Measurements from ENCODE around the gene RERG. TPM values are rescaled to one million over a fixed set of nuclear protein-coding genes. Genes with fewer than 3 reads are reported as not detected.
A peak's percentile ranks its signal among the peaks of the same experiment; 100 is the strongest.
"Not testable (repeated sequence)": the region's sequence is repeated elsewhere in the genome, so short reads cannot be mapped to it uniquely, and the experiment has no call there.

The RERG gene
- total RNA-seq, 4 donors from 2014 or later: 9.6 to 84.4 (median 36.4) TPM

- DNase-seq (ENCODE audit: low spot score) (no peak), ATAC-seq (ENCODE audit: low FRiP score) (no peak)
- TF ChIP-seq, protein P1, sequence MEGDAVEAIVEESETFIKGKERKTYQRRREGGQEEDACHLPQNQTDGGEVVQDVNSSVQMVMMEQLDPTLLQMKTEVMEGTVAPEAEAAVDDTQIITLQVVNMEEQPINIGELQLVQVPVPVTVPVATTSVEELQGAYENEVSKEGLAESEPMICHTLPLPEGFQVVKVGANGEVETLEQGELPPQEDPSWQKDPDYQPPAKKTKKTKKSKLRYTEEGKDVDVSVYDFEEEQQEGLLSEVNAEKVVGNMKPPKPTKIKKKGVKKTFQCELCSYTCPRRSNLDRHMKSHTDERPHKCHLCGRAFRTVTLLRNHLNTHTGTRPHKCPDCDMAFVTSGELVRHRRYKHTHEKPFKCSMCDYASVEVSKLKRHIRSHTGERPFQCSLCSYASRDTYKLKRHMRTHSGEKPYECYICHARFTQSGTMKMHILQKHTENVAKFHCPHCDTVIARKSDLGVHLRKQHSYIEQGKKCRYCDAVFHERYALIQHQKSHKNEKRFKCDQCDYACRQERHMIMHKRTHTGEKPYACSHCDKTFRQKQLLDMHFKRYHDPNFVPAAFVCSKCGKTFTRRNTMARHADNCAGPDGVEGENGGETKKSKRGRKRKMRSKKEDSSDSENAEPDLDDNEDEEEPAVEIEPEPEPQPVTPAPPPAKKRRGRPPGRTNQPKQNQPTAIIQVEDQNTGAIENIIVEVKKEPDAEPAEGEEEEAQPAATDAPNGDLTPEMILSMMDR (IDR thresholded peaks at IDR 0.05): no peak
Observed at GRCh38 chr12:15115434-15115833, 105.8 kb downstream of the RERG start.

- DNase-seq (ENCODE audit: low spot score) (no peak), ATAC-seq (ENCODE audit: low FRiP score) (no peak)
- TF ChIP-seq, protein P1 (IDR thresholded peaks at IDR 0.05): no peak
Observed at GRCh38 chr12:15114501-15114900, 106.7 kb downstream of the RERG start.

DNA sequence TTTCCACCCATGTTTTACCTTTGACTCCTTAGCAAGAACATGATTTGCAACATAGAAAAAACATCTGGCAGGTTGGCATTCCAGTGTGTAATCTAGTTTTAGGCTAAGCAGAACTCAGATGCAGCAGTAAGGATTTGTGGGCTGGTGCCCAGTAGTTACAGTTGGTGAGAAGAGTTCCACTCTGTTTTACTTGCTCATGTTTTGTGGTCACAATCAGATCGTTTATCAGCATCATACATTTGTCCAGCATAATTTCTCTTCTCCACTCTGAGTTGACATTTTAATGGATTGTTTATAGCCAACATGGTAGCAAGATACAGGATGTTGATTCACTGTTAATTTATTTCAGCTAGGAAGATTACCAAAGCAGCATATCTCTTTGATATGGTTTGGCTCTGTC lies 128.4 kb downstream of the RERG start:
- DNase-seq (ENCODE audit: low spot score): no peak
- peak; percentile 19 for ATAC-seq (ENCODE audit: low FRiP score)
- TF ChIP-seq, protein P1 (IDR thresholded peaks at IDR 0.05): no peak

DNA sequence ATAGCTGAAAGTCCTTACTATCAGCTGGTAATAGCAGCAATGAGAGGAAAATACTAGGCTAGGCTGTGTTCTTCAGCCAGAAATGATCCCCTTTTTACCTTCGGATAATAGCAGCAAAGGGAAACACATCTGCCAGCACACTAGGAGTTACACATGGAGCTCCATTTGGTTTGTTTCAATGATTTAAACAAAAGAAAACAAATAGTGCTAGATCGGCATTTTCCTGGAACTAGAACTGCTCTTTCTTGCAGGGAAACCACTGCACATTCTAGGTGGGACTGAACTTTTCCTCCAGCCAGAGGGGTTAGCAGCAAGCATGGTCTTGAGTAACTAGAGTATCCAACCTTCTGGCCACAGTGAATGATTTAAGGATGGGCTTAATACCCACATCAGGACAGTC lies 130.8 kb downstream of the RERG start:
- TF ChIP-seq, protein P1 (IDR thresholded peaks at IDR 0.05): no peak
- ATAC-seq (ENCODE audit: low FRiP score): no peak
- DNase-seq (ENCODE audit: low spot score): no peak

GRCh38 chr12:15088105-15088504 lies 133.1 kb downstream of the RERG start:
- DNase-seq (ENCODE audit: low spot score): no peak
- TF ChIP-seq, protein P1 (IDR thresholded peaks at IDR 0.05): no peak
- no peak for ATAC-seq (ENCODE audit: low FRiP score)

DNA sequence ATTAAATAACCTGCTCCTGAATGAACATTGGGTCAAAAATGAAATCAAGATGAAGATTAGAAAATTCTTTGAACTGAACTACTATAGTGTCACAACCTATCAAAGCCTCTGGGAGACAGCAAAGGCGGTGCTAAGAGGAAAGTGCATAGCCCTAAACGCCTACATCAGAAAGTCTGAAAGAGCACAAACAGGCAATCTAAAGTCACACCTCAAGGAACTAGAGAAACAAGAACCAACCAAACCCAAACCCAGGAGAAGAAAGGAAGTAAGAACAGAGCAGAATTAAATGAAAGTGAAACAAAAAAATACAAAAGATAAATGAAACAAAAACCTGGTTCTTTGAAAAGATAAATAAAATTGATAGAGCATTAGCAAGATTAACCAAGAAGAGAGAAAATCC lies 143.5 kb downstream of the RERG start:
- not testable (repeated sequence) for ATAC-seq (ENCODE audit: low FRiP score); DNase-seq (ENCODE audit: low spot score)

- DNase-seq (ENCODE audit: low spot score) (no peak), ATAC-seq (ENCODE audit: low FRiP score) (no peak)
- TF ChIP-seq, protein P1 (IDR thresholded peaks at IDR 0.05): no peak
Observed at GRCh38 chr12:15074351-15074750, 146.9 kb downstream of the RERG start.

DNA sequence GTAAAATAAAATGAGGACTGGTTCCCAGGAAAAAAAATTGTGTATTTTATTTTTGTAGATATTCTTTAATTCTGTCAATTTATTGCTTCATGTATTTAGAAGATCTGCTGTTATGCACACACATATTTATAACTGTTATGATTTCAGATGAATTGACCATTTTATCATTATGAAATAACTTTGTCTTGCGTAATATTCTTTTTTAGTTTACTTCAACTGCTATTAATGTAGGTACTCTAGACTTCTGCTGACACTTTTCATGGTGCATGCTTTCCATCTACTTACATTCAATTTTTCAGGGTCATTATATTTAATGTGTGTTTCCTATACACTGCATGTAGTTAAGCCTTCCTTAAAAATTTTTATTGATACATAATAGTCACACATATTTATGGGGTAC lies 162.1 kb downstream of the RERG start:
- TF ChIP-seq, protein P1 (IDR thresholded peaks at IDR 0.05): no peak
- no peak for DNase-seq (ENCODE audit: low spot score)
- no peak for ATAC-seq (ENCODE audit: low FRiP score)
